Inferior parietal cortex (tissue), 1 donor: ENCODE results near the gene CHSY1.

ENCODE experiments used
- DNase-seq: peaks from one replicate; pipeline ENCODE4 v3.0.0-alpha.2; 2016; ENCODE audit errors: extremely low spot score

Gene CHSY1

GRCh38 chr15:101210058-101210457 lies 41.8 kb downstream of the CHSY1 start:
- no peak for DNase-seq

- no peak for DNase-seq
Measured at GRCh38 chr15:101209285-101209845, 42.5 kb downstream of the CHSY1 start.

- DNase-seq: no peak
Measured at GRCh38 chr15:101207867-101208288, 44.0 kb downstream of the CHSY1 start.

GRCh38 chr15:101206176-101206591 lies 45.7 kb downstream of the CHSY1 start:
- DNase-seq: no peak

DNA sequence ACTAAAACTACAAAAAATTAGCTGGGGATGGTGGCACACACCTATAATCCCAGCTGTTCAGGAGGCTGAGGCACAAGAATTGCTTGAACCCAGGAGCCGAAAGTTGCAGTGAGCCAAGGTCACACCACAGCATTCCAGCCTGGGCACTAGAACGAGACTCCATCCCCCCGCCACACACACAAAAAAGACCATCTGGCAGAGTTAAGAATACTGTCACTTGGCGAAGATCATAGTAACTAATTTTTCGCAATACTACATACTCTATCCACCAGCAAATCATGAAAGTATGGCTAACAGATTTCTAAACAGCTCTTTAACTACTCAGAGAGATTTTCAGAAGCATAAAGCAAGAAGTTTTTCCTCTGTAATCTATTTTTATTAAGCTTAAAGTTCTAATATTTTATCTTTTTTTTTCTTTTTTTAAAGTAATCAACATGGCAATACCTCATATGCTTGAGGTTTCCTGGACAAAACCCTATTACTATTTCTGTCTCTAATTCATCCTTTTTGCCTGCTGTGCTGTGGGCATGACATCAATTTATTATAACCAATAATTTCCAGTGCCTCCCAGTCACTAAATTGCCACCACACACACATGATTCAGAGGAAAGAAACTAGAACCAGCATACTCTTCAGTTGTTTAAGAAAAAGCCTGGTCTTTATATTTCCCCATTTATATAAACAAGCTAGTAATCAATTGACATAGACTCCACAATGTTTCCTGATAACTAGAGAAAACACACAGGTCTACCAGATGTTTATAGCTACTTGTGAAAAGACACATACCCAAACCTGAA lies 46.9 kb downstream of the CHSY1 start:
- no peak for DNase-seq

DNA sequence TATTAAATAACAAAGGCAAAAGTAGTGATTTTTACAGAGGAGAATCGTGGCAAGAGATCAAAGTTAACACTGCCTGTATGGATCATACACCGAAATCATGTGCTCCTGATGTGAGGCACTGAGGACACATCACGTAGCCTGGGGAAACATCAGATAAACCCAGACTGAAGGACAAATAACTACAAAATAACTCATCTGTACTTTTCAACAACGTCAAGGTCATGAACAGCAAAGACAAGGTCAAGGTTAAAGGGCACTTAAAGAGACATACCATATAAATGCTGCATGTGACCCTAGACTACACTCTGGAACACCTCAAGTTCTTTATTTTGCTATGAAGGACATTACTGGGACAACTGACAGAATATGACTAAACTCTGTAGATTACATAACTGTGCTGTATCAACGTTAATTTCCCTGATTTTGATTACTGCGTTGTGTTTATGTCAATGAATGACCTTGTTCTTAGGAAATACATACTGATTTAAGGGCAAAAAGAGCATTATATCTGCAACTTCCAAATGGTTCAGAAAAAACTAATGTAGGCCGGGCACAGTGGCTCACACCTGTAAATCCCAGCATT lies 48.1 kb downstream of the CHSY1 start:
- no peak for DNase-seq

DNA sequence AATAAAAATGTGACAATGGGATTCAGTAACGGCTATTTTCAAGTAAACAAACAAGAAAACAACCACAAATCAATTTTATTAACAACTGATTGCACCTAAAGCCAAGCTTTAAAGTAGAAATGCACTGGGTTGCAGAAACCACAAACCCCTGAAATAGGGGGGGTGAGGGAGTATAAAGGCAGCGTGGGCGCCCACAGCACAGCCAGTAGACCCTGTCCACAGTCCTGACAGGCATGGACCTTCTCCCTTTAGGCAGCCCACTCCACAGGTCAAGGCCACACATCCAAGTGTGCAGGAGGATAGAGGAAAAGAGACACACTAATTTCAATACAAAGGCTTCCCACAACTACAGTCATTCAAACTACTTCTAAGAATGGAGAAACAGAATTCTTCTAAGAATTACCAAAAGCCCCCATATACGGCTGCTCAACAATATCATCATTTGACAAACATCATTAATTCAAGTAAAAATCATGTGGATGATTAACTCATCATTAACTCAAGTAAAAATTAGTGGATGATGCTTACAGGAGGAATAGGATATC lies 48.7 kb downstream of the CHSY1 start:
- DNase-seq: no peak

- DNase-seq: peak; percentile 59
Measured at GRCh38 chr15:101201411-101202174, 50.3 kb downstream of the CHSY1 start.

GRCh38 chr15:101200181-101200580 lies 51.7 kb downstream of the CHSY1 start:
- DNase-seq: no peak

- DNase-seq: no peak
Measured at GRCh38 chr15:101198800-101199199, 53.0 kb downstream of the CHSY1 start.

DNA sequence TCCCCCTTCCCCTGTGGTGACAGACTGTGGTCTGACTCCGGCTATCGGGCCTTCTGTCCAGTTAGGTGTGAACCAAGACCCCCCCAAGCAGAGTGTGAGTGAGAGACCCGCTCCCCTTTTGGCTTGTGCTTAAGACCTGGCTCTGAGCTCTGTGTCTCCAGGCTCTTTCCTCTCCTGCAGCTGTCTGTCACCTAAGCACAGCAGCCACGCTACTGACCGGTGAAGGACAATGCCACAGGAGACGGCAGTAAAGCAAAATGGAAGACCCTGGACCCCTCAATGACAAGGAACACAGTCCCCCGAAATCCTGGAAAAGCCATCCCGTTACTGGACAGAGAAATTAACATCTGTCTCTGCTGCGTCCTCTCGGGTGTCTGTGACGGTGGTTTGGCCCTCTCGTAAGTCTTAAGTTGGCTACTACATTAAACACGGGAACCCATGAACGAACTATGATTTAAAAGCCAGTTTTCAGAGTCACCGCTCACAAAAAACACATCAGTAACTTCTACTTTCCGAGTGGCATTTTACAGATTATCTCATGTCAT lies 53.7 kb downstream of the CHSY1 start:
- DNase-seq: no peak

GRCh38 chr15:101194546-101195125 lies 57.2 kb downstream of the CHSY1 start:
- DNase-seq: no peak

DNA sequence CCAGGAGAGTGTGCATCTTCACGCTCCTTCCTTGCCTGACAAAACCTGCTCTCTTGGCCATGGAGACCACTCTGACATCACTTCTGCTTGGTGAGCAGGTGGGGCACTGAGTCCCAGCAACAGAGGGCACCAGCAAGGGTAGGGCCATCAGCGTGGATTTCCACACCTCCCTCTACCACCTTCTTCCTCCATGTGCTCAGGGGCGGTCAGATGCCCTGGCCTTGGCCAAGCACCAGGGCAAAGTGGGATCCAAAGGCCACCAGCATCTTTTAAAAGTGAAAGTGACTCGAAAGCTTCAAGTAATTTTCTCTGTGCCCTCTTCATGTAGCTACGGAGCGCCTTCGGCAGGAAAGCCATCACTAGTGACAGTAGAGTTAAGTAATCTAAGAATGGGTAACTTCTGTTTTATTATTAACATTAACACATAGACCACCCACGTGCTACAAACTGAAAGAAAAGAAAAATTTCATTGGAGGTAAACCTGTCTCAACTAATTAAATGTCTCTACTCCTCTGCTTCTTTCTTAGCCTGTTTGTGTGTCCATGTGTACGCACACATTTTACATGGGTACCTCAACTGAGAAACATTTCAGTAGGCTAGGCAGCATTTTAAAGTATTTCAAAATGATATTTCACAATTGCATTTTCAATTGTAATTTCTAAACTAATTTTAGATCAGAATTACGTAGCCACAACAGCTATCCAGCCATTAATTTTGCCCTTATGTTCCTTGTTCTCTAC lies 57.9 kb downstream of the CHSY1 start:
- DNase-seq: no peak

- no peak for DNase-seq
Measured at GRCh38 chr15:101193120-101193644, 58.7 kb downstream of the CHSY1 start.

DNA sequence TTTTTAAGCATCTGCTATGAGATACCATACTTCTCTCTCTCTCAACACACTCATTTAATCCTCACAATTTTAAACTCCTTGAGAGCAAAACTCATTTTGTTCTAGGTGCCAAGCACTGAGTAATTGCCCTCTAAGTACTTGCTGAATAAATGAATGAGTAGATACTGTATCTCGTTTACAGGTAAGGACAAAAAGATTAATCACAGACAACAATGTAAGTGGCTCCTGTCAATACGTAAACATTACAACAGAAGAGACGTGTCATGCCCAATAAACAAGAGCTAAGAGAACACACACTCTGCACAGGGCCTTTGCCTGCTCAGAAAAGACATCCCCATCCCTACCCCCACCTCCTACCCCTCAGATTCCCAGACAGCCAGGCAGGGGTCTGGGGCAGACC lies 59.8 kb downstream of the CHSY1 start:
- DNase-seq: no peak

DNA sequence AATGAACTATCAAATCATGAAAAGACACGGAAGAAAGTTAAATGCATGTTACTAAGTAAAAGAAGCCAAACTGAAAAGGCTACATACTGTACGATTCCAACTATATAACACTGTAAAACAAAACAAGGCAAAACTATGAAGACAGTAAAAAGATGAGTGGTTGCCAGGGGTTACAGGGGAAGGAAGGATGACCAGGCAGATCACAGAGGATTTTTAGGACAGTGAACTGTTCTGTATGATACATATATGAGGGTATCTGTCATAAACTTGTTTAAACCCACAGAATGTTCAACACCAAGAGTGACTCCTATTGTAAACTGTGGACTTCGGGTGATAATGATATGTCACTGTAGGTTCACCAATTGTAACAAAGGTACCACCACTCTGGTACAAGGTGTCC lies 60.6 kb downstream of the CHSY1 start:
- no peak for DNase-seq

- no peak for DNase-seq
Measured at GRCh38 chr15:101190092-101190595, 61.7 kb downstream of the CHSY1 start.

GRCh38 chr15:101189409-101190091 lies 62.3 kb downstream of the CHSY1 start:
- DNase-seq: no peak

DNA sequence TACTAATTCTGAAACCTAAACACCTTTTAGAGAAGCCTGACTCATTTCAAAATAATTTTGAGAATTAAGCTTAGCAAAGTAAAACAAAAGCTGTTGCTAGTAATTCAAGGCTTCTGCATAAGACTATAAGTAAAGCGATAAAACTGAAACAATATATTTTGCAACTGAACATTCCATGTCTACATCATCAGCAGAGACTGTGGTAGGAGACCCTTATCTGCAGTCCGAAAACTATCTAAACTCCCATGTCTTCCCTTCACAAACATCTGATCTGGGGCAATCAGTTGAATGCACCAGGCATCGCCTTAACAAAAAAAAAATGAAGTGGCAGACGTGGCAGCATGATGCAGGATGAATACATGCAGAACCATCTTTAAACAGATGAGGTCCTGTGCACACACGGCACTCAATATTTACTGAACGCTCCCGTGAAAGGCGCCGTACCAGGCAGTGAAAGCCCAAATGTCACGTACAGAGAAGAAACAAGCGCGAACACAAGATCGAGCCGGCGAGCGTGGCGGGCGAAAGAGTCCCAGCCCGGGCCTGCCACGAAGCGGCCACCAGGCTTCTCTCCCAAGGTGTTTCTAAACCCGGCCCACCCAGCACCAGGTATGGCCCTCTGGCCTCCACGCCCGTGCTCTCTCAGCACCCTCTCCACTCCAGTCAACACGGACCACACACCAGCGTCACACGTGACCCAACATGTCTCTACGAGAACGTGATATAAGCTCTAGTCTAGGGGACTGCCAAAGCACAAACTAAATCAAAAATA lies 63.0 kb downstream of the CHSY1 start:
- DNase-seq: no peak
